SU-DHL-6 (cell line): ENCODE measurements around the gene CEACAM18.

Source experiments
- CTCF ChIP-seq: fragments of 200-600 bp; sonication (generic); IDR thresholded peaks from one replicate; pipeline ENCODE4 v1.5.1; 2017; ENCODE audit warnings: antibody characterized with exemption, mild to moderate bottlenecking, low read length, moderate library complexity; ENCODE audit not compliant: insufficient read depth, poor library complexity, severe bottlenecking
- EZH2phosphoT487 ChIP-seq: fragments of 200-600 bp; sonication (generic), shearing (Covaris generic); conservative IDR thresholded peaks from 2 replicates; pipeline ENCODE4 v1.6.1; 2018; ENCODE audit warnings: mild to moderate bottlenecking, antibody characterized with exemption, low read length, moderate library complexity, mixed read lengths

- TF ChIP-seq CTCF = no peak
- no peak for TF ChIP-seq EZH2phosphoT487
Observed at GRCh38 chr19:51520728-51521127, 42.4 kb downstream of the CEACAM18 start.
